DMS 273 treated with DMSO at 0.1 percent for 48 hours (cell line): ENCODE measurements around the gene CLDN19.
"Not testable (repeated sequence)": the region's sequence is repeated elsewhere in the genome, so short reads cannot be mapped to it uniquely, and the experiment has no call there.

ENCODE experiments used
- DNase-seq: peaks from one replicate; lab custom pipeline; 2025; lab: John Stamatoyannopoulos, UW

Gene CLDN19

DNA sequence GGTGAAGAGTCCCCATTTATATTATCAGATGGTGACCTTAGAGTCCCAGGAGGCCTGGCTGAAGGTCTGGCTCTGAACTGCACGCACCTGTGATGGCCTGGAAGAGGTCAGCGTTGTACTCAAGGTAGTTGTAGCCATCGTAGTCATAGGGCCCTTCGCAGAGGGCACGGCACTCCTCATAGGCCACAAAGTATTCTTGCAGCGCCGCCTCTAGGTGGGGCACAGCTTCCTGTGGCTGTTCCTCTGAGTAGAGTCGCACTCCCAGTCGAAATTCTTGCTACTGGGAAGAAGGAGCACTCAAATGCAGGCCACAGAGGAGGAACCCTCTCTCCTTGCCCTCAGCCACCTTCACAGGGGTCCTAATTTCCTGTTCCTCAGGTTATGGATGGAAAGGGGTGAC, 19.1 kb upstream of the CLDN19 start:
- DNase-seq: no peak

DNA sequence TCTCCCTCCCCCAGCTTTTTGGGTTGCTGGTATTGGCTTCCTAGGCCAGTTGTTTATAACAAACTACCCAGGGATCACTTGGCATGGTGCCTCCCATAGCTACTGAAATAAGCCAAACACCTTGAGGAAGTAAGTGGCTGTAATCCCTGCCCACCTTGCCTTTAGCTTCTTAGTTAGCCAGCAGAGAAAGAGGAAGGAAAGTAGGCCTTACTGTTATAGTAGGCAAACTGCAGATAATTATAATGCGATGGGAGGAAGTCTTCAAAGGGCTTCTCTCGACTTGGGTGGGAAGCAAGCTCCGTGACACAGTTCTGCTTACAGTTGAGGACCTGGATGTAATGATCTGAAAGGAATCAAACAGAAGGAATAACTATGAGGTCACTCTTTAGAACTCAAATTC, 18.6 kb upstream of the CLDN19 start:
- no peak for DNase-seq

DNA sequence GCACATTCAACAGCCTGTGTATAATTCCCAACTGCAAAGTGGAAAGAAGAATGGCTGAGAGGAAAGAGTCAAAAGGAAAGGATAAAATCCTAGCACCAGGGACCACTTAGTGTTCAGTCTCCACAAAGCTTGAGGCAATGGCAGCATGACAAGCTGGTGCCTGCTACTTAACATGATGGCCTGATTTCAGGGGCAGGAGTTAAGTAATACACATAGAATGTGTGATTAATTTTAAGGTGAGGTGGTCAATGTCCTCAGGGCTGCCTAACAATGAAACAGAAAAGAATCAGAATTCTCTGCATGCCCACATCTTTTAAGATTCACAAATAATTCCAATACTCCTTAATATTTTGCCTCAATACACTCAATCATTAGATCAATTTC, 17.8 kb upstream of the CLDN19 start:
- no peak for DNase-seq

DNA sequence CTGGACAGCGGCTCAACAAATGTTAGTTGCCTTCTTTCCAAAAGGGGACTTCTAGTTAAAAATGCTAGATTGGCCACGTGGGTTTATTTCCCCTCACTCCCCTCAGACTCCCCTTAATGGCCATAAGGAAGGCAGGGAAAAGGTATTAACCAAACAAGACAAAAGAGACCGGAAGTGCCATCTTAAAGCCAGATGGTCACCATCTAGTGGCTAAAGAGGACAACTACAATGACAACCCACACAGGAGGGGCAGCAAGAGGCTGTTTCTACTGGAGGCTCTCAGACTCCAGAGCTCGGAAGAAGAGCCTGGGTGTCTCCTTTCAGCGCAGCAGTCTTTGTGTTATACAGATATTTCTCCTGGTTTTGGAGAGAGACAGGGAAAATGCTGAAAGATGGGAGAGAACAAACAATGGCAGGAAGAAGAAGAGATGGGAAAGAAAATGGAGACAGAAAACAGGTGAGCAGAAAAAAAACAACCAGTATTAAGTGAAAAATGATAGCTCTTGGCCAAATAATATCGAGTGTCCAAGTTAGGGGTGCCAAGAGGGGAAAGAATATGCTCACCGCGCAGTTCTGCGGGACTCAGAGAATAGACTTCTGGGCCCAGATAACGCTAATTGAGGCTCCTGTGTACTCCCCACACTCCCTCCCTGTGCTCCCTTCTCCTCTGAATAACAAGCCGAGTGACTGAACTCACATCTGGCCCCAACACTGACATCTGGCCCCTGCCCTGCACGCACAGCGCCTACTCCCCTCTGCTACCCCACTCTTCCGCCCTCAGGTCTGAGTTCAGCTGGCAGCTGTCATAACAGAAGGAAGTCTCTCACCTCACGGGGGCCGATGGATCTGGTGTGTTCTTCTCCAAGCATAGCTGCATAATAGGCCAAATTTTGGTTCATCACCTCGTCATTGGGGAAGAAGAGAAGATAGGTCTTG, 17.2 kb upstream of the CLDN19 start:
- DNase-seq: peak; percentile 11

DNA sequence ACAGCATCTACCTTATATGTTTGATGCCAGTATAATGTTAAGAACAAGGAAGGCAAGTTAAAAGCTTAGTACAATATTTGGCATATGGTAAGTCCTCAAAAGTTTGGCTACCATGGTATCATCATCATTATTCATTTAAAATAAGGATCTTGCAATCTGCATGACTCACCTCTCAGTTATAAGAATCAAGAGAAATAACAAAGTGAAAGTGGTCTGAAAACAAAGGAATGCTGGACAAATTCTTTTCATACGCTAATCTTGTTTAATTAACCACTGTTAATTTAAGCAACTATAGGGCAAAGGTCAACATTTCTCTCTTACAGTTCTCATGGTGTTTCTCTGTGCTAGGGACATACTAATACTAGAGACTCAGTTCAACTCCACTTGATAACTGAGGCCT, 13.0 kb upstream of the CLDN19 start:
- DNase-seq: no peak

DNA sequence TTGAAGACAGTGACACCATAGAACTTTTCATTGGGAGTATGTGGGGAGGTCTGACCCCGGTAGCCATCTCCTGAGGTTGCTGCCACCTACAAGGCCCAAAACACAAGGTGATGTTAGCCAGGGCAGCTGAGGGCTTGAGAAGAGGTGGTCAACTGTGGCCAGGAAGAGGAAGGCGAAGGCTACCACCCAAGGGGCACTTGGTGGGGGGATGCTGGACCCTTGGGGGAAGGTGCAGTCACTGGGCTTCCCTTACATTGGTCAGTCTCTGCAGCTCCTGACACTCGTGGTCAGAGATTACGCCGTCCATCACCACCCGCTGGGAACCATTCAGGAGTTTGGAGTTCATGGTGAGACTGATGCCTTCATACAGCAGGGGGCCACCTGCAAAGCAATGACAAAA, 12.2 kb upstream of the CLDN19 start:
- DNase-seq: no peak

DNA sequence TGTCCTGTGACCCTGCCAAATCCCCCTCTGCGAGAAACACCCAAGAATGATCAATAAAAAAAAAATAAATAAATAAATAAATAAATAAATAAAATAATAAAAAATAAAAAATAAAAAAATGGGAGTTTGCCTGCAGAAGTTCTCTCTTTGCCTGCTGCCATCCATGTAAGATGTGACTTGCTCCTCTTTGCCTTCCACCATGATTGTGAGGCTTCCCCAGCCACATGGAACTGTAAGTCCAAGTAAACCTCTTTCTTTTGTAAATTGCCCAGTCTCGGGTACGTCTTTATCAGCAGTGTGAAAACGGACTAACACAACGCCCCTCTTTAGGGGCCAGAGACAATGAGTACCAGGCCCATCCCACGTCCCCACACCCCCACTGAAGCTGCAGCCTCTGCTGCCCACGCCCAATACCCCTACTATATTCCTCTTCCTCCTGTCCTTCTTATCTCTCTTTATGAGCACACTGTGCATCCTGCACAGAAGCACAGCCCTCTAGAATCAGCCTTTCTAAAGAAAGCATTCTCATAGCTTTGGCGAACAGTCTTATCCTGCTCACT, 11.6 kb upstream of the CLDN19 start:
- DNase-seq: not testable (repeated sequence)

DNA sequence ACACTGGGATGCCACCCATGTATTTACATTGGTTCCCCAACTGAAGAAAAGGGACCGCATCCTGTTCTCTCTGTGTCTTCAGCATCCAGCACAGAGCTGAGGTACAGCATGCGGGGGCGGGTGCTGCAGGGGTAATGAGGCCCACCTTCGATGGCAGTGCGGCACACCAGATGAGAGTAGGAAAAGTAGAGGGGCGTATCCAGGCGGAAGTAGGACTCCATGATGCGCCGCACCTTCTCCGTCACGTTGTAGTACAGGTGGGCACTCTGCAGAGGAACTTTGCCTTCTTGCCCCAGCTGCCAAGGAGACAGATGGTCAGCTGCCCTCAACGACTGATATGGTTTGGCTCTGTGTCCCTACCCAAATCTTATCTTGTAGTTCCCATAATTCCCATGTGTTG, 10.0 kb upstream of the CLDN19 start:
- DNase-seq: no peak

DNA sequence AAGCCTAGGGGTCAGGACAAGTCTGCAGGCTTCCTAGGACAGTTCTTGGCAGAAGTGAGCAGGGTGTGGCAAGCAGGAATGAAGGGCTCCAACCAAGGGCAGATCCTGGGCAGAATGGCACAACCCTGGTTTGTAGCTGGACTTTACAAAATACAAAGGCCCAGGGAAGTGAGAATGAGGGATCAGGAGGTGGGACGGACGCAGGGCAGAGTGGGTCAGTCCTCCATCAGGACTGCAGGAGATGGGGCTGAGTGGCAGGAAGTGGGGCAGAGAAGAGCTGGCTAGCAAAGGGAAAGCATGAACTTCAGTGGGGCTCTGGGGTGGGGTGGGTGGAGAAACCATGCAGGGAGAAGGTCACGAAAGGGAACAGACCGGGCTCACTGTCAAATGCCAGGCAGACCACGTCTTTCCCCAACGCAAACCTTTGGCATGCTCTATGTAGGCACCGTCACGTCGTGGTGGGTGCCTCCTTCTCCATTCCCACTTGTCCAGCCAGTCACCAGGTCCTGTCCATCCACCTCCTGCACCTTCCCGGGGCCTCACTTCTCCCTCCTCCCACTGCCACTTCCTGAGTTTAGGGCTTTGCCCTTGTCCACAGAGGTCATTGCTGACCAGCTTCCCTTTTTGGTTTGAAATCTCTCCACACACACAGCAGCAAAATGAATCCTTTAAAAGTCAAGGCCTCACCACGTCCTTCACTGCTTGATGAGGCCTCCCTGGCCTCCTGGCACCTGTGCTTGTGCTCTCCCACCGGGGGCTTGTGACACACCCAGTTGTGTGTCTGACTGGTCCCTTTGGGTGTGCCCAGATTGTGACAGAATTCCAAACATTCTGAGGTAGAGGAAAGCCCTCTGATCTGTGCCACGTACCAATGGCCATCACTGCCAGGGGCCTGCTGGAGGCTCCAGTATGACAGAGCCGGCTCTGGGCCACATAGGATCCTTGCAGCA, 8.7 kb upstream of the CLDN19 start:
- no peak for DNase-seq

DNA sequence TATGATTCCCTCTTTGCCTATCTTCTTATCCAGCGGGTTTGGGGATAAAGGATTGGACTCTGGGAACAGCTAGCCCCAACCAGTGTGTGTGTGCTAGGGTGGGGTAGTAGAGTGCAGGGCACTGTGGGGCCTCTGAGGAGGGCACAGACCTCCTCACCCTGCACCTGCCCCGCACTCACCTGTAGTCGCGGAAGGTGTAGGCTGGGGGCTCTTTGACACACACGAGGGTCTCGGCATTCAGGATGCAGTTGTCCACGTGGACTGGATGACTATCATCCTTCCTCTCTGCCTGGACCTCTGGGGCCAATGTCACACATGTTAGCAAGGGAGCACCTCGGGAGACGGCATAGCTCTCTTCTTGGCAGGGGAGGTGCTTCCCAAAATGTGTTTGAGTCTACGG, 8.0 kb upstream of the CLDN19 start:
- no peak for DNase-seq

DNA sequence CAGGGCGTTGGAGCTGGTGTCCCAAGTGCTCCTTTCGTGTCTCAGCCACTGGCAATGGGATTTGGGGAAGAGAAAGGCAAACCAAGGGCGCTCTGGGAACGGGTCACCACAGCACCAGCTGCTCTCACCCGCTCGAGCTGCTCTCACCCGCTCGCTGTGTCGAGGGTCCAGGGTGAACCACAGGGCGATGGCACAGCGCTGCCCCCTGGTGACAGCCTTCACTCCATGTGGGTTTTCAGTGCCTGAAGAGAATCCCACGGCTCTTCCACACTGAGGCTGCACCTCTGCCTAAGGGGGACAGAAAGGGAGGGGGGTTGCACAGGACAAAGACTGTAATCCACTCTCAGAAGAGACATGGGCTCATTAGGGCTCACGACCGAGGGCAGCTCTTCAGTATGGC, 7.1 kb upstream of the CLDN19 start:
- no peak for DNase-seq

DNA sequence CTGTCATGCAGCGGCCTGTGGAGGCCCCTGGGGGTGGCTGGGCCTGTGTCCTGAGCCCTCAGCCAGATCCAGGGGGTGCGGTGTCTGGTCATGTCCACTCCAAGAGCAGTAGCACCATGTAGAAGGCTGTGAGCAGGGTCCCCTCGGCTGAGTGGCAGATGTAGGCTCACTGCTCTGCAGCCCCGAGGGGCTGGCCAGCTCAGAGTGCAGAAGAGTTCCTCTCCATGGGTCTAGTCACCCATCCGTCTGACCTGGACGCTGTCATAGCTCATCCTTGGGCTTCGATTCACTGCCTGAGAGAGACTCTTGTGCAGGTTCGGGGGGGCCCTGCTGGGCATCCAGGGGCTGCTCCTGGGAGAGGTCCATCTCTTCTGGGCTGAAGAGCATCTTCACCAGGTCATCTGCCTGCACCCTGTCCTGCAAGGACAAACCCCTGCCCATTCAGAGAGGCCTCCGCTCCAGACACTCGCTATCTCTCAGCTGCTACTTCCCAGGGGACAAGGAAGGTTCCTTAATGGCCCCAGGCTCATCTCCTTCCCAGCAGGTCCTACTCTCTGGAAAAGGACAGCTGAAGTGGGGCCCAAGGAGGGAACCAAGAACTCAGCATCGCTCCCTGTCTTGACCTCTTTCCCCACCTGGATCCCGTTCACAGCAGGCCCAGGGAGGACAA, 6.5 kb upstream of the CLDN19 start:
- DNase-seq: no peak

DNA sequence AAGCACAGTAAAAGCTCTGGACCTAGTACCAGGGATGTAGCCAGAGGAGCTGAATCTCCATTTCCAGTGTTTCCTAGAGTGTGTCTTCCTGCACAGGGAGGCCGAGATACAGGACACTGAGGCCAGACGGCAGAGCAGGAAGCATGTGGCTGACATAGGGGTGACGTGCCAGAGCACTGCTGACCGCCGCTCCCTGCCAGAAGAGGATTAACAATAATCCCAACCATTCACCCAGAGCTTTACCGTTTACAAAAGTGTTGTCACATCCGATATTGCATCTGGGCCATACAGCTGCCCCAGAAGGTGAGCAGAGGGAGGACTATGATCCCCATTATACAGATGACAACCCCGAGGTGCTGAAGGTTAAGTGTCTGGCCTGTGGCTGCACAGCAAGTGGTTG, 5.8 kb upstream of the CLDN19 start:
- no peak for DNase-seq

DNA sequence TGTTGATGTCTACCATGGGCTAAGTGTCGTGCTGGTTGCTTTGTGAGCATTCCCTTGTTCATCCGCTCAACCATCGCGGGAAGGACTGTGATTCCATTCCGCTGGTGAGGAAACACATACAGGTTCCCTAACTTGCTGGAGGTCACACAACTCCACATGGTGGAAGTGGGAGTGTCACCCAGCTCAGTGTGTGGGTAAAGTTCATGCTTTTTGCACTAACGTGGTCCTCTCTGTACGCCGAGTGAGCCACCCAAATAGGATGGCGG, 4.0 kb upstream of the CLDN19 start:
- no peak for DNase-seq

DNA sequence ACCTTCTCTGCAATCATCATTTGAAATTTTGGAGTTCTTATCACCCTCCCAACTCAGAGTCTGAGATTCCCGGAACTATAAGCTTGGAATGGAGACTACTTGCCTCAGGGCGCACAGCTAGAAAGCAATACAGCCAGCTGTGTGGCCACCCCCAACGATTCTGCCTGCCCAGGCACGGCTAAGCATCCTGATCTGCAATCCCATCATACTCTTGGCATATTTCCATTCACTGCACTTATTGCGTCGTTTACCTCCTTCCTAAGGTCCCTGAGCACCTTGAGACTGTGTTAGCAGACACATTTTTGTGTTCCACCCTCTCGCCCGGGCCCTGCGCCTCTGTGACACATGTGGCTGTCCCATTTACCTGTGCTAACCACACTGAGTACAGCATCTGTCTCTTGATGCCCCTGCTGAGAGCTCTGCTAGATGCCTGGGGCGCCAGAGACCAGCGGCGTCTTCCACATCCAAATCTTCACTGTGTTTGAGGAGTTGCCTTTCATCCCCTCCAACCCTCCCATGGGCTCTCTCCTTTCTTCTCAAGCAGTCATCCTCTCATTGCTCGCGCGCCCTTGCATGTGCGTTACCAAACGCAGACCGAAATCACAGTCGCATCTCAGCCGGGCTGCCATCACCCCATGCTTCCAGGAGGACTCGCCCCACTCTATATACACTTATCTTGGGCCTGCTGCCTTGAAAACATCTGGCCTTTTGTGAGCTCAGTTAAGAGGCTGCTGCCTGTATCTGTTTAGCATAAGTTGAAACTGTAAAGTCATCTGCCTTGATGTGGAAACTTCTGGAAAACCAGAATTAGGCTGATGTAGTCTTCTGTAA, 3.5 kb upstream of the CLDN19 start:
- DNase-seq: no peak

DNA sequence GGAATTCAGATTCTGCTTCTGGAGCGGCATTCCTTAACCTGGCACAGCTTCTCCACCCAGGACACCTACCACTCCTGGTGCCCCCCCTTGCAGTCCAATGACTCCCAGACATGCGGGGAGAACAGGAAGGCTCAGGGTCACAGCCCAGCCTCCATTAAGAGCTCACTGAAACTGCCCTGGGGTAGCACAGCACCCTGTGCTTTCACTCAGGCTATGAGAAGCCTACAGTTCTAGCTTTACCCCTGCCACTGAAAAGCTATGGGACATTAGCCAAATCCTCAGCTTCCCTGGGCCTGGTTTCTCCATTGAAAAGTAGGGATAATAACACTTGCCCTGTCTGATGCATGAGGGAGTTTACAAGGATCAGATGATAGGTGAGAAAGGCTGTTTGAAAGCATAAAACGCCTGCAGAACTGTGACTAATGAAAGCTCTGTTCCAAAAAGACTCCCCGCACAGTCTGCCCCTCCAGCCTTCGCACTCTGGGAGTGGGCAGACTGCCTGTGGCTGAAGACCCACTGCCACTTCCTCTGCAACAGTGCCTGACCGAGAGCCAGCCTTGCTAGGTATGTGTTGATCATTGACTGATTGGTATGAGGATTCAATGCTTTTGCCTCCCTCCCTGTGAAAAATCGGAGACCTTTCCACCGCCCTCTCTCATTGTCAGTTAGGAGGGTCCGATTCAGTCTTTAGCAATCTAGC, 2.7 kb upstream of the CLDN19 start:
- no peak for DNase-seq

DNA sequence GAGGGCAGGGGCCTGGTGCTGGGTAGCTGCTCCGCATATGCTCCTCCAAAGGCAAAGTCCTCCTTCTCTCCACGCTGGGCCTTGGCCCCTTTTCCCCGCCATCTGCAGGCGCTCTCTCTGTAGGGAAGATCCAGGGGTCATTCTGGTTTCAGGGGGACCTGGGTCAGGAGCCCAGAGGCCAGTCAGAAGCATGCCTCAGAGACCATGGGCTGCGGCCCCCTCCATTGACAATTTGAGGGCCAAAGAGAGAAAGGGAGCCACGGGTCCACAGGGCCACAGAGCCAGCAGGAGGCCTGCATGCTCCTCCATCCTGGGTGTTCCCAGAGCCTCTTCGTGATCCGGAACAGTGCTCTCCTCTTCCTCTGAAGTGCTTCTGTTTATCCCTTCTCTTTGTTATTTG, 2.1 kb upstream of the CLDN19 start:
- no peak for DNase-seq

DNA sequence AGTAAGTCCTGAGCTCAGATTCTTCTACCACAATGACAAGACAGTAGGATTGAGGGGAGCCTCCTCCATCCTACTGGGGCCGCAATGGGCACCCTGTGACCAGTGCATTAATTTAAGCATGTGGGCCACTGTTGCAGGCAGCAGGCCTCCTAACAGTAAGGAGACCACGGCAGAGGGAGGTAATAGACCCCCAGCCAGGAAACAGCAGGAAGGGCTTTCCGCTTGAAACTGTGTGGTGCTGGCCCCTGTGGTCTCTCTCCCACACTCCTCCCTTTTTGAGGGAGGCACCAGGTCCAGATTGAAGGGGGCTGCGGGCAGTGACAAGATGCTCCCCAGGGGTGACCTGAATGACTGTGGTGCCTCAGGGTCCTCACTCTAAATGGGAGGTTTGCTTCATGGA, 1.7 kb upstream of the CLDN19 start:
- DNase-seq: no peak

DNA sequence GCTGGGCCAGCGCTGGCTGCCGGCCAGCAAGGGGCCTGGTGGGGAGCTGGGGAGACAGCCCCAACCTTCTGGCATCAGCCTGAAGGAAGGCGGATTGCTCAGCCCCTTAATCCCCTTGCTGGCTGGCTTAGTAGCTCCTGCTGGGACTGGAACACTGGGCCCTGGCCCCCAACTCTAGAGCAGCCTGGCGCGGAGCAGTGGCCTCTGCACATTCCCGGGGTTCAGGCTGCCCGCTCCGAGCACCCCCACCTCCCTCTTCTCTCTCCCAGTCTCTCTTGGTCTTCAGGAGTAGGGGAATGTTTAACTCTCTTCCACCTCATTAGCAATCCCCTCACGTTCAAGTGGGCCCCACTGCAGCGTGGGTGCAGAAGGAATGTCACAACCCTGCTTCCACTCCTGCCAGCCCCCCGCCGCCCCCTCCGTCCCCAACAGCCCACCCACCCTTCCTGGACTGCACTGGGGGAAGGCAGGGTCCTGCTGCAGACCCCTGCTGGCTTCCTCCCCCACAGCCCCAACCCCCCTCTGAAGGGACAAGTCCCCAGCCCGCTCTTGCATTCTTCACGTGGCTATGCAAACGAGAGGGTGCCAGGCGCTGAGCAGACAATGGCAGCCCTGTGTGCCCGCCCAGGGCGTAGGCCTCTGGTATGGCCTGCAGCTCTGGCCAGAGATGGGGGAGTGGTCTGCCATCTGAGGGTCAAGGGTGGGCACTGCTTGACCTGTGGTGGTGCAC, 980 bp upstream of the CLDN19 start:
- DNase-seq: no peak

DNA sequence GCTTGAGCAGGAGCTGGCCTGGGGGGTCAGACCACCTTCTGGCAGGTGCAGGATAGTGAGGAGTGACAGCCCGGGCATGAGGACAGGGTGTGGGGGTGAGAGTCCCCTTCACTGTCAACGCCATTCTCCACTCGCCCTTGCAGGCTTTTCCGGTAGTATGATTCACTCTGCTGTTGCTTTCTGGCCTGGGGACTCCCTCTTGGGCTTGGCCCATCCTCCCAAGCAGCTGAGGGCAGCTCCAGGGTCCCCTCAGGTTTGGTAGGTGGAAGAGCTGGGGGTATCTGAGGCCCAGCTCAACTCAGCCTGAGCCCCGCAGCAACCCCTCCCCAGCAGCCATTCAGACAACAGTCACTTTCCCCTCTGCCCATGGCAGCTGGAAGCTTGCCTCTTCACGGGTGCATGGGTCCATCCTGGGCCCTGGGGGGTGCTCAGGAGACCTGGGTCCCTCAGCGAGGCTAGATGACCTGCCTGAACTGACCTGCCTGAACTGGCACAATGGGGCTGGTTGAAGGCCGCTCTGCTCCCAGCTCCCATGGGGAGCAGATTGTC, 1.3 kb downstream of the CLDN19 start:
- DNase-seq: no peak
